ENCODE data around the gene KRT13.

DNA sequence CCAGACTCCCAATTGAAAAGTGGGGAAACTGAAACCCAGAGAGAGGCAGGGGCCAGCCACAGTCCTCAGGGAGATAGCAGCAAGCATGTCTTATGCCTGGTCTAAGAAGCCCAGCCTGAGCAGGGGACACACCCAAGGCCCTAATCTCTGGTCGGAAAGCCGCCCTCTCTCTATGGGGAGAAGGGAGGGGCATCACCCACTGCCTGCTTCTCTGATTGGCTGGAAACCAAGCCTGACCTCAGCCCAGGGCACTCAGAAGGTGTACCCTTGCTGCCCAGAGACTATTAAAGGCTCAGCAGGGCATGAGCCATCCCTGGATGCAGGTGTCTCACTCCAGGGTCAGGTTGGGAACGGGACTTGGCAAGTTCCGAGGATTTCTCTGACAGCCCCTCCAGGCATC, 5.7 kb upstream of the KRT13 start:
- TF ChIP-seq, protein P1, sequence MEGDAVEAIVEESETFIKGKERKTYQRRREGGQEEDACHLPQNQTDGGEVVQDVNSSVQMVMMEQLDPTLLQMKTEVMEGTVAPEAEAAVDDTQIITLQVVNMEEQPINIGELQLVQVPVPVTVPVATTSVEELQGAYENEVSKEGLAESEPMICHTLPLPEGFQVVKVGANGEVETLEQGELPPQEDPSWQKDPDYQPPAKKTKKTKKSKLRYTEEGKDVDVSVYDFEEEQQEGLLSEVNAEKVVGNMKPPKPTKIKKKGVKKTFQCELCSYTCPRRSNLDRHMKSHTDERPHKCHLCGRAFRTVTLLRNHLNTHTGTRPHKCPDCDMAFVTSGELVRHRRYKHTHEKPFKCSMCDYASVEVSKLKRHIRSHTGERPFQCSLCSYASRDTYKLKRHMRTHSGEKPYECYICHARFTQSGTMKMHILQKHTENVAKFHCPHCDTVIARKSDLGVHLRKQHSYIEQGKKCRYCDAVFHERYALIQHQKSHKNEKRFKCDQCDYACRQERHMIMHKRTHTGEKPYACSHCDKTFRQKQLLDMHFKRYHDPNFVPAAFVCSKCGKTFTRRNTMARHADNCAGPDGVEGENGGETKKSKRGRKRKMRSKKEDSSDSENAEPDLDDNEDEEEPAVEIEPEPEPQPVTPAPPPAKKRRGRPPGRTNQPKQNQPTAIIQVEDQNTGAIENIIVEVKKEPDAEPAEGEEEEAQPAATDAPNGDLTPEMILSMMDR (IDR thresholded peaks at IDR 0.05), result no peak
- no peak for TF ChIP-seq POLR2A (IDR thresholded peaks at IDR 0.05)

All from body of pancreas (tissue), 4 donors.